ENCODE measurements around the gene PUS1.
"Not testable (repeated sequence)": the region's sequence is repeated elsewhere in the genome, so short reads cannot be mapped to it uniquely, and the experiment has no call there.

PUS1 gene

DNA sequence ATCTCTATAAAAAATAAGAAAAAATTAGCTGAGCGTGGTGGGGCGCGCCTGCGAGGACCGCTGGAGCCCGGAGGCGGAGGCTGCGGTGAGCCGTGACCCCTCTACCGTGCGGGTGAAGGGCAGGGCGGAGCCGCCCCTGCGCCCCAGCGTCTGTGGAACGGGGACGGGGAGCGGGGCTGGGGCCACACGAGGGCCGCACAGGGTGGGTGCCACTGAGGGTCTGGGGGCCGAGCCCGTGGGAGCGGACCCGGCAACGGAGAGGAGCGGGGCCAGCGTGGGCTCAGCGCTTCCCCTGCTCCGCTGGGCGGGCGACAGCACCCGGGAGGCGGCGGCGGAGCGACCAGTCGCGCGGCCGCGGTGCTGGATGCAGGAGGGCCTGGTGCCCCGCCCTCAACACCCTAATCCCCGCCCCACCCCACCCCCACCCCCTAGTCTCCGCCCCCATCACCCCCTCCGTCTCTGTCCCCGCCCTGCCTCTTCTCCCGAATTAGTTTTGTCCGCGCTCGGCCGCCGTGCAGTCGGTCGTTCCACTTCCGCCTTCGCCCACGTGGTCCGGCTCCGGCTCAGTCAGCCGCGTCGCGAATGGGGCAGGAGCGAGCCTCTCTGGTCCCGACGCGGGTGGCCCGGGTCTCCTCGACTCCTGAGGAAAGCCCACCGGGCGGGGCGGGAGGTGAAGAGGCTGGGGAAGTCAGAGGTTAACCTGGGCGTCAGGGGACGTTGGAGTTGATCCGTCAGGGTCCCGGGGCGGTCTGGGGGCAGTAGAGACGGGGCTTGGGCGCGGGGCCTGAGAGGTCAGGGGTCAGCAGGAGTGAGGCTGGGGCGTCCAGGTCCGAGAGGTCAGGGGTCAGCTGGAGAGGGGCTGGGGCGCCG, at the start of gene PUS1:
TSS of gene PUS1 (plus strand) at position 566 of the 870 bp plus-strand sequence. CDS start 447 bp downstream, outside the sequence.
- Histone ChIP-seq H3K4me1 (ENCODE audit: control insufficient read depth, insufficient read depth, low read length) (peaks cover 17% of the 10 kb centered on the region), H3K9me3 (ENCODE audit: control insufficient read depth, low read length) (no peaks in the 10 kb centered on the region), H3K27me3 (replicated peaks; ENCODE audit: control insufficient read depth, insufficient read depth, low read length) (no peaks in the 10 kb centered on the region), H3K9ac (ENCODE audit: low read length) (peak within 1 kb of the TSS; percentile 91), H3K36me3 (ENCODE audit: control insufficient read depth, insufficient read depth, low read length, severe bottlenecking) (peaks cover 23% of the 10 kb centered on the region), H3K4me3 (ENCODE audit: low read length) (peak within 1 kb of the TSS; percentile 90)
- DNase-seq (ENCODE audit: low read depth): peak; percentile 98

DNA sequence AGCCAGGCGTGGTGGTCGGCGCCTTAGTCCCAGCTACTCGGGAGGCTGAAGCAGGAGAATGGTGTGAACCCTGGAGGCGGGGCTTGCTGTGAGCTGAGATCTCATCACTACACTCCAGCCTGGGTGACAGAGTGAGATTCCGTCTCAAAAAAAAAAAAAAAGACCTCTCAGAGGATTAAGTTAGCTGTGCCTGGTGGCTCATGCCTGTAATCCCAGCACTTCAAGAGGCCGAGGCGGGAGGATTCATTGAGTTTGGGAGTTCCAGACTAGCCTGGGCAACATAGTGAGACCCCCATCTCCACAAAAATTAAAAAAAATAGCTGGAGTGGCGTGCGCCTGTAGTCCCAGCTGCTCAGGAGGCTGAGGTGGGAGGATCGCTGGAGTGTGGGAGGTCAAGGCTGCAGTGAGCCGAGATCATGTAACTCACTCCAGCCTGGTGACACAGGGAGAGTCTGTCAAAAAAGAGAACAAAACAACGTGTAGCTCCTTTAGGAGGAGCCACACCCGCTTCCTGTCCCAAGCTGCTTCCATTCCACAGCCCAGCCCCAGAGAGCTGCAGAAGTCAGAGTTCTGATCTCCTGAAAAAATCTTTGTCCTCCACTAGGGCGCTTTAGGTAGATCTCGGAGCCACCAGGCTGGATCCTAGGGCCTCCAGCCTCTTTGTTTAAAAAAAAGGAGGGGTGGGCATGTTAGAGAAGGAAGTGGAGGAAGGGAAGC, 46.1 kb upstream of the PUS1 start:
- DNase-seq (ENCODE audit: low read depth): peak; percentile 28
- H3K9me3 ChIP-seq (ENCODE audit: control insufficient read depth, low read length): peaks cover 10% of the 10 kb centered on the region
- H3K9ac ChIP-seq (ENCODE audit: low read length): no peak overlapping the region
- H3K27me3 ChIP-seq (replicated peaks; ENCODE audit: control insufficient read depth, insufficient read depth, low read length): peaks cover 6% of the 10 kb centered on the region
- no peaks in the 10 kb centered on the region for H3K4me1 ChIP-seq (ENCODE audit: control insufficient read depth, insufficient read depth, low read length)
- no peak overlapping the region for H3K4me3 ChIP-seq (ENCODE audit: low read length)
- H3K36me3 ChIP-seq (ENCODE audit: control insufficient read depth, insufficient read depth, low read length, severe bottlenecking): no peaks in the 10 kb centered on the region

DNA sequence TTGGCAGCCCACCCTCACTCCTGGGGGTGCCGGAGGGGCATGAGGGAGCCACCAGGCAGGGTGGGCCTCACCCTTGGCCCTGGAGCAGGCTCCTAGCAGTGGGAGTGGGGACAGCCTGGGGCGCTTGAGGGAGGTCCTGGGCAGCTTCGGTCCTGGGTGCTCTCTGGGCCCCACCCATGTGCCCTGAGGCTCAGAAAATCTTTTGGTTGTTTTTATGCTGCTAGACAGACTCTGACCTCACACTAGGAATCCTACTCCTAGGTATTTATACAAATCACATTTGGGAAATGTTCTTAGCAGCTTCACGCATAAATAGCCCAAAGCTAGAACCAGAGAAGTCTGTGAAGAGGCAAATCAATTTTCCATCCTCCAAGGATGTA, 45.6 kb upstream of the PUS1 start:
- DNase-seq (ENCODE audit: low read depth): peak; percentile 54
- no peaks in the 10 kb centered on the region for H3K4me1 ChIP-seq (ENCODE audit: control insufficient read depth, insufficient read depth, low read length)
- H3K4me3 ChIP-seq (ENCODE audit: low read length): no peak overlapping the region
- H3K9ac ChIP-seq (ENCODE audit: low read length): no peak overlapping the region
- peaks cover 10% of the 10 kb centered on the region for H3K9me3 ChIP-seq (ENCODE audit: control insufficient read depth, low read length)
- H3K27me3 ChIP-seq (replicated peaks; ENCODE audit: control insufficient read depth, insufficient read depth, low read length): peaks cover 8% of the 10 kb centered on the region
- H3K36me3 ChIP-seq (ENCODE audit: control insufficient read depth, insufficient read depth, low read length, severe bottlenecking): no peaks in the 10 kb centered on the region

DNA sequence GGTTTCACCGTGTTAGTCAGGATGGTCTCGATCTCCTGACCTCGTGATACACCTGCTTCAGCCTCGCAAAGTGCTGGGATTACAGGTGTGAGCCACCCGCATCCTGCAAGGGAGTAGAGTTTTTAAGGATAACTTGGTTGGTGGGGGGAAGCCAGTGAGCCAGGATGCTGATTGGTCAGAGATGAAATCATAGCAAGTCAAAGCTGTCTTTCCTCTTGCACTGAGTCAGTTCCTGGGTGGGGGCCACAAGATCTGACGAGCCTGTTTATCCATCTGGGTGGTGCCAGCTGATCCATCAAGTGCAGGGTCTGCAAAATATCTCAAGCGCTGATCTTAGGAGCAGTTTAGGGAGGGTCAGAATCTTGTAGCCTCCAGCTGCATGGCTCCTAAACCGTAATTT, 44.0 kb upstream of the PUS1 start:
- DNase-seq (ENCODE audit: low read depth); H3K4me3 ChIP-seq (ENCODE audit: low read length); H3K36me3 ChIP-seq (ENCODE audit: control insufficient read depth, insufficient read depth, low read length, severe bottlenecking); H3K4me1 ChIP-seq (ENCODE audit: control insufficient read depth, insufficient read depth, low read length); H3K9ac ChIP-seq (ENCODE audit: low read length); H3K9me3 ChIP-seq (ENCODE audit: control insufficient read depth, low read length): not testable (repeated sequence)
- H3K27me3 ChIP-seq (replicated peaks; ENCODE audit: control insufficient read depth, insufficient read depth, low read length): peaks cover 17% of the 10 kb centered on the region

DNA sequence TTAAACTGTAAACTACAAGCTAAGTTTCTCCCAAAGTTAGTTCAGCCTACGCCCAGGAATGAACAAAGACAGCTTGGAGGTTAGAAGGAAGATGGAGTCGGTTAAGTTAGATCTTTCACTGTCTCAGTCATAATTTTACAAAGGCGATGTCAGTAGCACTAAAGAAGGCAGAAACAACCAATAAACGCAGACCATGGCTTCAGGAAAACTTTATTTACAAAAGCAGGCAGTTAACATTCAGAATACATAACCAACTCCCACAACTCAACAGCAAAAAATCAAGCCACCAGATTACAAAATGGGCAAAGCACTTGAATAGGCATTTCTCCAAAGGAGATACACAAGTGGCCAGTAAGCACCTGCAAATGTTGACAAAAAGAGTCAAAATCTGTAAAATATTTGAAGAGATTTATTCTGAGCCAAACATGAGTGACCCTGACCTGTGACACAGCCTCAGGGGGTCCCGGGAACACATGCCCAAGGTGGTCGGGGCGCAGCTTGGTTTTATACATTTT, 43.5 kb upstream of the PUS1 start:
- Histone ChIP-seq H3K4me1 (ENCODE audit: control insufficient read depth, insufficient read depth, low read length) (no peaks in the 10 kb centered on the region), H3K27me3 (replicated peaks; ENCODE audit: control insufficient read depth, insufficient read depth, low read length) (peaks cover 16% of the 10 kb centered on the region), H3K4me3 (ENCODE audit: low read length) (no peak overlapping the region), H3K9ac (ENCODE audit: low read length) (no peak overlapping the region), H3K36me3 (ENCODE audit: control insufficient read depth, insufficient read depth, low read length, severe bottlenecking) (no peaks in the 10 kb centered on the region), H3K9me3 (ENCODE audit: control insufficient read depth, low read length) (peaks cover 10% of the 10 kb centered on the region)
- DNase-seq (ENCODE audit: low read depth): no peak

DNA sequence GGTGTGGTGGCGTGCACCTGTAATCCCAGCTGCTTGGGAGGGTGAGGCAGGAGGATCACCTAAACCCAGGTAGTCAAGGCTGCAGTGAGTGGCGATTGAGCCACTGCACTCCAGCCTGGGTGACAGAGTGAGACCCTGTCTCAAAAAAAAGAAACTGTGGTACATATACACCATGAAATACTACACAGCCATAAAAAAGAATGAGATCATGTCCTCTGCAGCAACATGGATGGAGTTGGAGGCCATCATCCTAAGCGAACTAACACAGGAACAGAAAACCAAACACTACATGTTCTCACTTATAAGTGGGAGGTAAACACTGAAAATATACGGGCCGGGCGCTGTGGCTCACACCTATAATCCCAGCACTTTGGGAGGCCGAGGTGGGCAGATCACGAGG, 37.4 kb upstream of the PUS1 start:
- DNase-seq (ENCODE audit: low read depth); H3K9me3 ChIP-seq (ENCODE audit: control insufficient read depth, low read length); H3K4me1 ChIP-seq (ENCODE audit: control insufficient read depth, insufficient read depth, low read length); H3K9ac ChIP-seq (ENCODE audit: low read length); H3K36me3 ChIP-seq (ENCODE audit: control insufficient read depth, insufficient read depth, low read length, severe bottlenecking); H3K4me3 ChIP-seq (ENCODE audit: low read length): not testable (repeated sequence)
- H3K27me3 ChIP-seq (replicated peaks; ENCODE audit: control insufficient read depth, insufficient read depth, low read length): peaks cover 16% of the 10 kb centered on the region

DNA sequence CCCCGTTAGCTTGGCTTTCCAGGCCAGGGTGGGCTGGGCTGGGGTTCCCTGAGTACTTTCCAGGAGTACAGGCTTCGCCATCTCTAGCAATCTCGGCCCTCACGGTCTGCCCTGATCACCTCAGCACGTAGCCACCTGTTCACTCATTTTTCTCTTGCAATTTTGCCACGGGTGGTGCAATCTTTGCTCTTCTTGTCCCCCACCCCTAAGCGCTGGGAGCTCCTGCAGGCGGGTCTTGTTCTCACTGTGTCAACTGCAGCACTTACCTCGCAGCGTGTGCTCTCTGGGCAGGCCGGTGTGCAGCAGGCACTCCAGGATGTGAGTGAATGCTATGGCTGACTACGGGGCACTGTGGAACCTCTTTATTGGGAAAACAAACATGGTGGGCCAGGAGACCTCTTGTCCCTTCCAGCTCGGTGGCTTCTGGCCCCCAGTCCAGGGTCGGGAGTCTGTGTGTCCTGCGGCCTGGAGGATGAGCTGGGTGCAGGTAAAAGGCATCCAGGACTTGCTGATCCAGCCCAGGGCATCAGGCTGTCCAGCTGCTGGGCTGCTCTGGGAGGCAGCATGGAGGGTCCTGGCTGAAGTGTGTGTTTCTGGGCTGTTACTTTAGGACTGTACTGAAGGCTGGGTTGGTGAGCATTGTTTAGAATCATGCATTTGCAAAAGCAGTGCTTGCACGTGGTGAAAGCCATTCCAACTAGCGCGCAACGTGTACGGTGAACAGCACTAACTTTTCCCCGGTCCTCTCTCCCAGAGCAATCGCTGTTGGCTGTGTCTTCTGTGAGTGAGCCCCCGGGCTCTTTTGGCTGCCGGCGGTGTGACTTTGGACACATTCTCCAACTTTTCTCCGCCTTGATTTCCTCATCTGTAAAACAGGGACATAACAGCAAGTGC, 36.1 kb upstream of the PUS1 start:
- no peak overlapping the region for H3K9ac ChIP-seq (ENCODE audit: low read length)
- no peak for DNase-seq (ENCODE audit: low read depth)
- no peaks in the 10 kb centered on the region for H3K9me3 ChIP-seq (ENCODE audit: control insufficient read depth, low read length)
- no peak overlapping the region for H3K4me3 ChIP-seq (ENCODE audit: low read length)
- H3K36me3 ChIP-seq (ENCODE audit: control insufficient read depth, insufficient read depth, low read length, severe bottlenecking): no peaks in the 10 kb centered on the region
- peaks cover 14% of the 10 kb centered on the region for H3K4me1 ChIP-seq (ENCODE audit: control insufficient read depth, insufficient read depth, low read length)
- peaks cover 16% of the 10 kb centered on the region for H3K27me3 ChIP-seq (replicated peaks; ENCODE audit: control insufficient read depth, insufficient read depth, low read length)

DNA sequence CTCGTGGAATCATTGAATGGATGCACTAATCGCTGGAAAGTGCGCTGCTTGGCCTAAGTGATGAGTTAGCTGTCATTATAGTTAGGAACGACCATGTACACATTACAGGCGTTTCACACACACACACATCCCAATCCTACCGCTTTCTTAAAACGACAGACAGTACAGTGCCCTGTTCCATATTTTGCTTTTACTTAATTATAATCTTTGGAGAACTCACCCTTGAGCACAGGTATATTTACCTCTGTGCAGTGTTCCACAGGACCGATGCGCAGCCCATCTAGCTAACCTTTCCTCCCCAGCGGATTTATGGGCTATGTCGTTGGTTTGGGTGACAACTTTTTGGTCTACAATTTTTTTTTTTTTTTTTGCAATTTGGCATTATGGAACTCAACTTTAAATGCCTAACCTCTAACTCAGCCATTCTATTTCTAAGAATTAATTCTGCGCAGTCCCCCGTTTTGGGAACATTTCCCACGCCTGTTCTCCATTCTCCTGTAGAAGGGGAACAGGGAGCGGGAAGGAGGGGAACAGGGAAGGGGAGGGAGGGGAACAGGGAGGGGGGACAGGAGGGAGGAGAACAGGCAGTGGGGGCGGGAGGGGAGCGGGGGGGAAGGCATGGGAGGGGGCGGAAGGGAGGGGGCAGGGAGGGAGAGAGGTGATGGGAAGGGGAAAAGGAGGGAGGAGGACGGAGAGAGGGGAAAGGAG, 35.3 kb upstream of the PUS1 start:
- no peaks in the 10 kb centered on the region for H3K9me3 ChIP-seq (ENCODE audit: control insufficient read depth, low read length)
- no peaks in the 10 kb centered on the region for H3K36me3 ChIP-seq (ENCODE audit: control insufficient read depth, insufficient read depth, low read length, severe bottlenecking)
- no peak overlapping the region for H3K9ac ChIP-seq (ENCODE audit: low read length)
- no peak overlapping the region for H3K4me3 ChIP-seq (ENCODE audit: low read length)
- no peak for DNase-seq (ENCODE audit: low read depth)
- H3K4me1 ChIP-seq (ENCODE audit: control insufficient read depth, insufficient read depth, low read length): peaks cover 14% of the 10 kb centered on the region
- peaks cover 11% of the 10 kb centered on the region for H3K27me3 ChIP-seq (replicated peaks; ENCODE audit: control insufficient read depth, insufficient read depth, low read length)

DNA sequence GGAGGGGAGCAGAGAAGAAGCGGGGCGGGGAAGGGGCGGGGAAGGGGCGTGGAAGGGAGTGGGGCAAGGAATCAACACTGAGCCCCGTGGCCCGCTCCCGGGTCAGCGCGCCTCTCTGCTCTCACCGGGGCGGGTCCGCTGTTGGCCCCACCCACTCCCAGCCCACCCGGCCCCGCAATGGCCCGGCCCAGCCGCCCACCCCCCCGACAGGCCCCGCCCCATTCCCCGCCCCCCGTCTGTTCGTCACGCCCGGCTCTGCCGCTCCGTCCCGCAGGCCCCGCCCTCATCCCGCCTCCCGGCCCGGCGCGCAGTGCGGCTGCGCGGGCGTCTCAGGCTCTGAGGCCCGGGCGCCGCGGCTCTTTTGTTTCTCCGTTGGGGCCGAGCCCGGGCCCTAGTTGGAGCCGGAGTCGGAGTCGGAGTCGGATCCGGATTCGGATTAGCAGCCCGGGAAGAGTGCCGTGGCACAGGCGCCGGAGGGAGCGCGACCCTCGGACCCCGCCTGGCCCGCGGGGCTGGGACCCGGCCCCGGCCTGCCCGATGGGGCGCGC, 34.7 kb upstream of the PUS1 start, which contains the start of gene ULK1:
TSS of gene ULK1 (plus strand) at position 310 of the 548 bp plus-strand sequence. CDS start 380 bp downstream, outside the sequence.
- Histone ChIP-seq H3K4me1 (ENCODE audit: control insufficient read depth, insufficient read depth, low read length) (peaks cover 14% of the 10 kb centered on the region), H3K9me3 (ENCODE audit: control insufficient read depth, low read length) (no peaks in the 10 kb centered on the region)
- DNase-seq (ENCODE audit: low read depth): peak; percentile 96

DNA sequence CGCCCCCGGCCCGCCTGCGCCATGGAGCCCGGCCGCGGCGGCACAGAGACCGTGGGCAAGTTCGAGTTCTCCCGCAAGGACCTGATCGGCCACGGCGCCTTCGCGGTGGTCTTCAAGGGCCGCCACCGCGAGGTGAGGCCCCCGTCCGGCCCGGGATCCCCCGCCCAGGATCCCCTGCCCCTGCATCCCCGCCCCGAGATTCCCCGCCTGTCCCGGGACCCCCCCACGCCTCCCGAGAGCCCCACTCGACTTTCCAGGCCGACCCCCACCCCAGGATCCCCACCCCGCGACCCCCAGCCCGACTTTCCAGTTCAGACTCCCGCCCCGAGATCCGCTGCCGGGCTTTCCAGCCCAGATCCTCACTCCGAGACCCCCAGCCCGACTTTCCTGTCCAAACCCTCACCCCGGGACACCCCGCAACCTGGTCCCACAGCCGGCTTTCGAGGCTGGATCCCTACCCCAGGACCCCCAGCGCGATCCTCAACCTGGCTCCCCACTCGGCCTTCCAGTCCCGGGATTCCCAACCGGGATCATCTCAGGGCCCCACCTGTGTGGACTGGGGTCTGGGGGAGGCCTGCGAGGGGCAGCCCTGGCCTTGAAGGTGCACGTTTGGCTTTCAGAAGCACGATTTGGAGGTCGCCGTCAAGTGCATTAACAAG, 34.0 kb upstream of the PUS1 start:
- Histone ChIP-seq H3K9ac (ENCODE audit: low read length) (peak overlapping the region; percentile 92), H3K27me3 (replicated peaks; ENCODE audit: control insufficient read depth, insufficient read depth, low read length) (no peaks in the 10 kb centered on the region), H3K4me3 (ENCODE audit: low read length) (peak overlapping the region; percentile 85), H3K36me3 (ENCODE audit: control insufficient read depth, insufficient read depth, low read length, severe bottlenecking) (no peaks in the 10 kb centered on the region), H3K9me3 (ENCODE audit: control insufficient read depth, low read length) (no peaks in the 10 kb centered on the region), H3K4me1 (ENCODE audit: control insufficient read depth, insufficient read depth, low read length) (peaks cover 14% of the 10 kb centered on the region)
- DNase-seq (ENCODE audit: low read depth): peak; percentile 44

More for the DNA sequence above, 34.7 kb upstream of the PUS1 start, which contains the start of gene ULK1:
- Histone ChIP-seq H3K4me3 (ENCODE audit: low read length) (peak within 1 kb of the TSS; percentile 85), H3K27me3 (replicated peaks; ENCODE audit: control insufficient read depth, insufficient read depth, low read length) (peaks cover 5% of the 10 kb centered on the region), H3K36me3 (ENCODE audit: control insufficient read depth, insufficient read depth, low read length, severe bottlenecking) (no peaks in the 10 kb centered on the region), H3K9ac (ENCODE audit: low read length) (peak within 1 kb of the TSS; percentile 92)
